ENCODE data around the gene RABGAP1L.

- TF ChIP-seq CTCF (IDR thresholded peaks at IDR 0.05): no peak
- TF ChIP-seq POLR2AphosphoS5 (IDR thresholded peaks at IDR 0.05): no peak
Measured at GRCh38 chr1:174314433-174314832, 155.1 kb downstream of the RABGAP1L start.

Data from gastroesophageal sphincter (tissue), 3 donors.